Measurements from ENCODE around the gene RHOB.

DNA sequence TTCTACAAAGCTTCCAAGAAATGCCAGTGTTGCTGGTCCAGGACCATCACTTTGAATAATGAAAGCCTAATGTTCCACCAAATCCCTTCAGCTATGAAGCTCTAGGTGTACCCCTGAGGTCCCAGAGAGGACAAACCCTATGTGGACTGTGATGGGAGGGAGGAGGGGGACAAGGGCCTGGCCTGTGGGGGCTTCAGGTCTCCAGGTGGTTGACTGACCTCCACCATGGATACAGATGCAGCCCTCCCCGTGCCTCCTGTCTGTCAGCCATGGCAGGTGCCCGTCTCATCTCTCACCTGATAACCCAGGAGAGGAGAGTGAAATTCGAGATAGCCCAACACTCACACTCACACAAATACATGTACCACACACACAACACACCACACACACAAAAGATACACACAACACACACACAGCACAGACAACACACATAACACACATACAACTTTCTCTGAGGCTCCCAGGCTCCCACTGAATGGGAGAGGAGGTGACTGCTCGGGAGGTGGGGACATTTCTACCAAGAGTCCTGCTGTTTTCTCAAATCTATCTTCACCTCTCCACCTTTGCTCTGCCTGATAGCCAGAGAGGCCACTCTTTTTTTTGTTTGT, 12.8 kb upstream of the RHOB start:
- TF ChIP-seq, protein P1, sequence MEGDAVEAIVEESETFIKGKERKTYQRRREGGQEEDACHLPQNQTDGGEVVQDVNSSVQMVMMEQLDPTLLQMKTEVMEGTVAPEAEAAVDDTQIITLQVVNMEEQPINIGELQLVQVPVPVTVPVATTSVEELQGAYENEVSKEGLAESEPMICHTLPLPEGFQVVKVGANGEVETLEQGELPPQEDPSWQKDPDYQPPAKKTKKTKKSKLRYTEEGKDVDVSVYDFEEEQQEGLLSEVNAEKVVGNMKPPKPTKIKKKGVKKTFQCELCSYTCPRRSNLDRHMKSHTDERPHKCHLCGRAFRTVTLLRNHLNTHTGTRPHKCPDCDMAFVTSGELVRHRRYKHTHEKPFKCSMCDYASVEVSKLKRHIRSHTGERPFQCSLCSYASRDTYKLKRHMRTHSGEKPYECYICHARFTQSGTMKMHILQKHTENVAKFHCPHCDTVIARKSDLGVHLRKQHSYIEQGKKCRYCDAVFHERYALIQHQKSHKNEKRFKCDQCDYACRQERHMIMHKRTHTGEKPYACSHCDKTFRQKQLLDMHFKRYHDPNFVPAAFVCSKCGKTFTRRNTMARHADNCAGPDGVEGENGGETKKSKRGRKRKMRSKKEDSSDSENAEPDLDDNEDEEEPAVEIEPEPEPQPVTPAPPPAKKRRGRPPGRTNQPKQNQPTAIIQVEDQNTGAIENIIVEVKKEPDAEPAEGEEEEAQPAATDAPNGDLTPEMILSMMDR (IDR thresholded peaks at IDR 0.05; ENCODE audit: low read depth, low read length, poor library complexity, severe bottlenecking): no peak
- TF ChIP-seq EZH2phosphoT487 (IDR thresholded peaks at IDR 0.05; ENCODE audit: borderline replicate concordance, low read length): no peak
